ENCODE data around the gene KAT5. TPM values are rescaled to one million over a fixed set of nuclear protein-coding genes. Genes with fewer than 3 reads are reported as not detected.
"Not testable (repeated sequence)": the region's sequence is repeated elsewhere in the genome, so short reads cannot be mapped to it uniquely, and the experiment has no call there.

Gene KAT5
- total RNA-seq, 1 experiment from 2014 or later, result 17.8 TPM

DNA sequence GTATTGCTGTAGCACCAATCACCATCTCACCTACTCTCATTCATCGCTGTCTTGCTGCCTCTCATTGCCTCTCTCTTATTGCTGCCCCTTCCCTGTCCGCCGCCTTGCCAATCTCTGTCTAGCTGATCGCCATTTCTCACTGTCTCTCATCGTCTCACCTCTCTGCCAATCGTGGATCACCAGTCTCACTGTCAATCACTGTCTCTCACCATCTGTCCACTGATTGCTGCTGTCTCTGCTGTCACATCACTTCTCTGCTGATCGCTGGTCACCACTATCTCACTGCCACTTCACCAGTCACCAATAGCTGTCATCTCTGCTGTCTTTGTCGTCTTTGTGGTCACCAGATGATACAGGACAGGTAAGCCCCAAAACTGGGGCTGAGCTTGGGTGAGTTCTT, 29.1 kb downstream of the KAT5 start:
- Histone ChIP-seq H3K36me3 (ENCODE audit: insufficient read depth, low read length) (no peaks in the 10 kb centered on the region), H3K4me2 (ENCODE audit: low read depth, low read length, poor library complexity, severe bottlenecking) (no peak overlapping the region), H3K27ac (ENCODE audit: low read length) (no peak overlapping the region), H3K27me3 (ENCODE audit: low read length) (0 out of 2 replicates have a peak, but pooled peaks cover 4% of the 10 kb centered on the region), H3K9me2 (replicated peaks; ENCODE audit: insufficient read depth, low read length) (no peaks in the 10 kb centered on the region), H3K79me2 (ENCODE audit: low read length) (no peaks in the 10 kb centered on the region), H3K9ac (ENCODE audit: low read length) (no peak overlapping the region), H3K4me3 (ENCODE audit: low read length) (no peak overlapping the region), H2AFZ (ENCODE audit: low read length) (no peak overlapping the region), H3K4me1 (ENCODE audit: low read length) (peaks cover 8% of the 10 kb centered on the region), H3K9me3 (ENCODE audit: low read length) (peaks cover 6% of the 10 kb centered on the region), H4K20me1 (ENCODE audit: insufficient read depth, low read depth, low read length) (no peaks in the 10 kb centered on the region)
- no peak for DNase-seq

DNA sequence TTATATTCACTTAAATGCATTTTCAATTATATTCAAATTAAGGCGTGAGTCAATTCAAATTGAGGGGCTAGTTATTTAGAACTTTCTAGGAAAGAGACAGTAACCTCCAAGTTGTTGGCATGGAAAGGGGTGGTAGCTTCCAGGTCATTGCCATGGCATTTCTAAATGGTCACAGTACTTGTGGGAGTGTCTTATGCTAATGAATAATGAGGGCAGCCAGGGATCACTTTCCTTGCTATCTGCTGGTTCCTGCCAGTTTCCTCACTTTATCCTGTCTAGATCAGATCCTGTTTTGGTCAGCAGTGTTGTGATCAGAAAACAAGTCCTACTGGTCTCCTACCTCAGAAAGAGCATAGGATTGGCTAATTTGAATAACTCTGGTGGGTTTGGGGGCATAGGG, 30.3 kb downstream of the KAT5 start:
- no peaks in the 10 kb centered on the region for H4K20me1 ChIP-seq (ENCODE audit: insufficient read depth, low read depth, low read length)
- H3K36me3 ChIP-seq (ENCODE audit: insufficient read depth, low read length), result no peaks in the 10 kb centered on the region
- H3K27me3 ChIP-seq (ENCODE audit: low read length), result no peaks in the 10 kb centered on the region
- H3K4me1 ChIP-seq (ENCODE audit: low read length), result peaks cover 8% of the 10 kb centered on the region
- H3K9me2 ChIP-seq (replicated peaks; ENCODE audit: insufficient read depth, low read length), result no peaks in the 10 kb centered on the region
- H3K9me3 ChIP-seq (ENCODE audit: low read length), result no peaks in the 10 kb centered on the region
- H3K4me3 ChIP-seq (ENCODE audit: low read length), result no peak overlapping the region
- no peak overlapping the region for H3K4me2 ChIP-seq (ENCODE audit: low read depth, low read length, poor library complexity, severe bottlenecking)
- H3K9ac ChIP-seq (ENCODE audit: low read length), result no peak overlapping the region
- H3K27ac ChIP-seq (ENCODE audit: low read length), result no peak overlapping the region
- H2AFZ ChIP-seq (ENCODE audit: low read length), result no peak overlapping the region
- no peak for DNase-seq
- H3K79me2 ChIP-seq (ENCODE audit: low read length), result no peaks in the 10 kb centered on the region

DNA sequence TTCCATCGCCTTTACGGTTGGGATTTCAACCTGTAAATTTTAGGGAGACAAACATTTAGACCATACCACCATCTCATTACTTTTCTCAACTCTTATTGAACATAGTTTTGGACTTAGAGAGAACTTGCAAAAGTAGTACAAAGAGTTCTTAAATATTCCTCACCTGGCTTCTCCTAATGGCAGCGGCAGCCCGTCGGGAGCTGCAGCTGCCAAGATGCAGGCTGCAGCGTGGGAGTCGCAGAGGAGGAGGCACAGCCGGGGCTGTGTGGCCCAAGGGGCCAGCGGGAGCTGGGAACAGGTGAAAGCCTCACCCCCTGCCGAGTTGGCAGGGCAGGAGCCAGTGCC, 31.6 kb downstream of the KAT5 start:
- no peak overlapping the region for H3K4me2 ChIP-seq (ENCODE audit: low read depth, low read length, poor library complexity, severe bottlenecking)

DNA sequence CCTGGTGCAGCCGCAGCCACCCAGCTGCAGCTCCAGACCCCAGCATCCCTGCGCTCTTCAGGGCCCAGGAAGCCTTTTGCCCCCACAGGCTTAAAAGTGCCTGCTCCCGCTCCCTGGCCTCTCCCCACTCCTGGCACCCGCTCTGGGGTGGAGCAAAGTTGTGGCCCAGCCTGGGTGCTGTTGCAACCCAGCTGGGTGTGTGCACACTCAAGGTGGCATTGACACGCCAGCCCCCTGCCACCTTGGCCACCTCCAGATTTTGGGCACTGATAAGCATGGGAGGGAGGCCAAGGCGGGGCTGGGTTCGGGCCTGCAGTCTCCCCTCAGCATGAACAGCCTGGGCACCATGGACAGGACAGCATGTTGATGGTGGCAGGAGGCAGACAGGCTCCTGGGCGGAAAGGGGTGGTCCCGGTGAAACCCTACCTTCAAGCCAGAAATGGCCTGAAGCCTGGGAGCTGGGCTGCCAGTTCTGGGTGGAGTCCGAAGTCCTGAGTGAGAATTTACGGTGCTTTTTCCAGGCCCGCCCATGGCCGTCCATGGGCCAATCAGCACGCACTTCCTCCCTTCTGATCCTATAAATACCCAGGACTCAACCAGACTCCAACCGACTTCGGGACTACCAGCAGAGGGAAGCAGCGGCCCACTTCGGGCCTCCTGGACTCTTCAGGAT, 32.1 kb downstream of the KAT5 start:
- no peaks in the 10 kb centered on the region for H4K20me1 ChIP-seq (ENCODE audit: insufficient read depth, low read depth, low read length)
- no peak overlapping the region for H3K4me2 ChIP-seq (ENCODE audit: low read depth, low read length, poor library complexity, severe bottlenecking)
- H3K27ac ChIP-seq (ENCODE audit: low read length), result no peak overlapping the region
- H3K36me3 ChIP-seq (ENCODE audit: insufficient read depth, low read length), result no peaks in the 10 kb centered on the region
- no peak overlapping the region for H2AFZ ChIP-seq (ENCODE audit: low read length)
- no peaks in the 10 kb centered on the region for H3K9me2 ChIP-seq (replicated peaks; ENCODE audit: insufficient read depth, low read length)
- H3K27me3 ChIP-seq (ENCODE audit: low read length), result no peaks in the 10 kb centered on the region
- no peak overlapping the region for H3K4me3 ChIP-seq (ENCODE audit: low read length)
- no peaks in the 10 kb centered on the region for H3K79me2 ChIP-seq (ENCODE audit: low read length)
- H3K4me1 ChIP-seq (ENCODE audit: low read length), result peaks cover 8% of the 10 kb centered on the region
- DNase-seq, result peak; percentile 61
- H3K9me3 ChIP-seq (ENCODE audit: low read length), result no peaks in the 10 kb centered on the region
- H3K9ac ChIP-seq (ENCODE audit: low read length), result no peak overlapping the region

More for the DNA sequence above, 31.6 kb downstream of the KAT5 start:
- peaks cover 8% of the 10 kb centered on the region for H3K4me1 ChIP-seq (ENCODE audit: low read length)
- no peaks in the 10 kb centered on the region for H4K20me1 ChIP-seq (ENCODE audit: insufficient read depth, low read depth, low read length)
- no peak overlapping the region for H3K9ac ChIP-seq (ENCODE audit: low read length)
- no peaks in the 10 kb centered on the region for H3K27me3 ChIP-seq (ENCODE audit: low read length)
- no peaks in the 10 kb centered on the region for H3K36me3 ChIP-seq (ENCODE audit: insufficient read depth, low read length)
- H3K9me3 ChIP-seq (ENCODE audit: low read length), result no peaks in the 10 kb centered on the region
- no peaks in the 10 kb centered on the region for H3K79me2 ChIP-seq (ENCODE audit: low read length)
- DNase-seq, result no peak
- H3K9me2 ChIP-seq (replicated peaks; ENCODE audit: insufficient read depth, low read length), result no peaks in the 10 kb centered on the region
- H3K4me3 ChIP-seq (ENCODE audit: low read length), result no peak overlapping the region
- no peak overlapping the region for H2AFZ ChIP-seq (ENCODE audit: low read length)
- H3K27ac ChIP-seq (ENCODE audit: low read length), result no peak overlapping the region

DNA sequence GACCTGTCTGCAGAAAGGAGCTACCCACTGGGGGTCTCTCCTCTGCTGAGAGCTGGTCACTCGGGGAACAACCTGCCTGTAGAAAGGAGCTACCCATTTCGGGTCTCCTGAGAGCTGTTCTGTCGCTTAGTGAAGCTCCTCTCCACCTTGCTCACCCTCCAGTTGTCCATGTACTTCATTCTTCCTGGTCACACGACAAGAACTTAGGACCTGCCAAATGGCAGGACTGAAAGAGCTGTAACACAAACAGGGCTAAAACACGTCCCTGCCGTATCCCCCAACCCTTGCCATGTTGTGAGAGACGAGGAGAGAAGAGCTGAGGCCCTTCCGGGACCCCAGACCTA, 32.6 kb downstream of the KAT5 start:
- H3K36me3 ChIP-seq (ENCODE audit: insufficient read depth, low read length), result no peaks in the 10 kb centered on the region
- H3K9ac ChIP-seq (ENCODE audit: low read length), result no peak overlapping the region
- no peak overlapping the region for H3K4me3 ChIP-seq (ENCODE audit: low read length)
- H3K27me3 ChIP-seq (ENCODE audit: low read length), result no peaks in the 10 kb centered on the region
- peaks cover 8% of the 10 kb centered on the region for H3K4me1 ChIP-seq (ENCODE audit: low read length)
- H3K27ac ChIP-seq (ENCODE audit: low read length), result no peak overlapping the region
- H3K79me2 ChIP-seq (ENCODE audit: low read length), result no peaks in the 10 kb centered on the region
- no peak overlapping the region for H3K4me2 ChIP-seq (ENCODE audit: low read depth, low read length, poor library complexity, severe bottlenecking)
- no peaks in the 10 kb centered on the region for H4K20me1 ChIP-seq (ENCODE audit: insufficient read depth, low read depth, low read length)
- no peak for DNase-seq
- H2AFZ ChIP-seq (ENCODE audit: low read length), result no peak overlapping the region
- H3K9me2 ChIP-seq (replicated peaks; ENCODE audit: insufficient read depth, low read length), result no peaks in the 10 kb centered on the region
- no peaks in the 10 kb centered on the region for H3K9me3 ChIP-seq (ENCODE audit: low read length)

DNA sequence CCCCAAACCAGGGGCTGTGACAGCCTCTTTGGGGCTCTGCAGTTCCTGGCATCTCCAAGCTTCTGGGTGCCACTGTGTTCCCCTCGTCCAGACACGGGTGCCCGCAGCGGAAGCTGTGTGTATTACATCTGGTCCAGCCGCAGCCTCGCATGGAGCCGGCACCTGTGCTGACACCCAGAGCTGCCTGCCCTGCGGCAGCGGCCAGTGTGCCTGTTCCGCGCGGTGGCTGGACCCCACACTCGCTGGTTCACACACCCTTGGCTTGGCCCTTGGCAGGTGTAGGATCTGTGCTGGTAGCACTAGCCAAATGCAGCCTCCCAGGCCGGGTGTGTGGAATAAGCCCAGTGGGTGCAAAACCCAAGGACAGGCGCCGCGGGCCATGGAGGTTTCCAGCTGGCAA, 33.0 kb downstream of the KAT5 start:
- Histone ChIP-seq H4K20me1 (ENCODE audit: insufficient read depth, low read depth, low read length) (no peaks in the 10 kb centered on the region), H3K4me3 (ENCODE audit: low read length) (no peak overlapping the region), H3K79me2 (ENCODE audit: low read length) (no peaks in the 10 kb centered on the region), H3K9me3 (ENCODE audit: low read length) (no peaks in the 10 kb centered on the region), H3K27ac (ENCODE audit: low read length) (no peak overlapping the region), H3K9ac (ENCODE audit: low read length) (no peak overlapping the region), H3K36me3 (ENCODE audit: insufficient read depth, low read length) (no peaks in the 10 kb centered on the region), H3K9me2 (replicated peaks; ENCODE audit: insufficient read depth, low read length) (no peaks in the 10 kb centered on the region), H2AFZ (ENCODE audit: low read length) (no peak overlapping the region), H3K4me2 (ENCODE audit: low read depth, low read length, poor library complexity, severe bottlenecking) (no peak overlapping the region), H3K27me3 (ENCODE audit: low read length) (no peaks in the 10 kb centered on the region), H3K4me1 (ENCODE audit: low read length) (peaks cover 8% of the 10 kb centered on the region)
- no peak for DNase-seq

DNA sequence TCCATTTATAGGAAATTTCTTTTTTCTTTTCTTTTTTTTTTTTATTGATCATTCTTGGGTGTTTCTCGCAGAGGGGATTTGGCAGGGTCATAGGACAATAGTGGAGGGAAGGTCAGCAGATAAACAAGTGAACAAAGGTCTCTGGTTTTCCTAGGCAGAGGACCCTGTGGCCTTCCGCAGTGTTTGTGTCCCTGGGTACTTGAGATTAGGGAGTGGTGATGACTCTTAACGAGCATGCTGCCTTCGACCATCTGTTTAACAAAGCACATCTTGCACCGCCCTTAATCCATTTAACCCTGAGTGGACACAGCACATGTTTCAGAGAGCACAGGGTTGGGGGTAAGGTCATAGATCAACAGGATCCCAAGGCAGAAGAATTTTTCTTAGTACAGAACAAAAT, 50.1 kb downstream of the KAT5 start:
- not testable (repeated sequence) for H3K4me1 ChIP-seq (ENCODE audit: low read length); H4K20me1 ChIP-seq (ENCODE audit: insufficient read depth, low read depth, low read length); H3K9me2 ChIP-seq (replicated peaks; ENCODE audit: insufficient read depth, low read length); H3K79me2 ChIP-seq (ENCODE audit: low read length); H3K4me2 ChIP-seq (ENCODE audit: low read depth, low read length, poor library complexity, severe bottlenecking); H2AFZ ChIP-seq (ENCODE audit: low read length); DNase-seq; H3K27ac ChIP-seq (ENCODE audit: low read length); H3K9me3 ChIP-seq (ENCODE audit: low read length); H3K36me3 ChIP-seq (ENCODE audit: insufficient read depth, low read length); H3K4me3 ChIP-seq (ENCODE audit: low read length); H3K9ac ChIP-seq (ENCODE audit: low read length); H3K27me3 ChIP-seq (ENCODE audit: low read length)

DNA sequence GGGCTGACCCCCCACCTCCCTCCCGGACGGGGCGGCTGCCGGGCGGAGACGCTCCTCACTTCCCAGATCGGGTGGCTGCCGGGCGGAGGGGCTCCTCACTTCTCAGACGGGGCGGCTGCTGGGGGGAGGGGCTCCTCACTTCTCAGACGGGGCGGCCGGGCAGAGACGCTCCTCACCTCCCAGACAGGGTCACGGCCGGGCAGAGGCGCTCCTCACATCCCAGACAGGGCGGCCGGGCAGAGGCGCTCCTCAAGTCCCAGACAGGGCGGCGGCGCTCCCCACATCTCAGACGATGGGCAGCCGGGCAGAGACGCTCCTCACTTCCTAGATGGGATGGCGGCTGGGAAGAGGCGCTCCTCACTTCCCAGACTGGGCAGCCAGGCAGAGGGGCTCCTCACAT, 50.8 kb downstream of the KAT5 start:
- H4K20me1 ChIP-seq (ENCODE audit: insufficient read depth, low read depth, low read length); H3K27ac ChIP-seq (ENCODE audit: low read length); H3K9me3 ChIP-seq (ENCODE audit: low read length); H3K27me3 ChIP-seq (ENCODE audit: low read length); H3K79me2 ChIP-seq (ENCODE audit: low read length); H2AFZ ChIP-seq (ENCODE audit: low read length); H3K4me3 ChIP-seq (ENCODE audit: low read length); H3K4me2 ChIP-seq (ENCODE audit: low read depth, low read length, poor library complexity, severe bottlenecking); H3K9me2 ChIP-seq (replicated peaks; ENCODE audit: insufficient read depth, low read length); H3K9ac ChIP-seq (ENCODE audit: low read length); H3K36me3 ChIP-seq (ENCODE audit: insufficient read depth, low read length); DNase-seq; H3K4me1 ChIP-seq (ENCODE audit: low read length): not testable (repeated sequence)

DNA sequence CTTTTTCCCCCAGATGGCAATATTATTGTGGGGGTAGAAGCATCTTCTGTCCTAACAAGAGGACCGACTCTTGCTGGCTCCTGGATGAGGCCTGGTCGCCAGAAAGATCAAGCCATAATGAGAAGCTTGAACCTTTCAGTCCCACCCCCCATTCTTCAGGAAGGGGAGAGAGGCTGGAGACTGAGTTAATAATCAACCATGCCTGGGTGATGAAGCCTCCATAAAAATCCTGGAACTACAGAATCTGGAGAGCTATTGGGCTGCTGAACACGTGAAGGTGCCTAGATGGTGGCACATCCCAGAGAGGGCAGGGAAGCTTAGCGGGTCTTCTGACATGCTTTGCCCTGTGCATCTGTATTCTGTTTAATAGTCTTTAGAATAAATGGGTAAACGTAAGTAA, 52.4 kb downstream of the KAT5 start:
- no peak overlapping the region for H3K4me3 ChIP-seq (ENCODE audit: low read length)
- no peaks in the 10 kb centered on the region for H3K9me3 ChIP-seq (ENCODE audit: low read length)
- H3K79me2 ChIP-seq (ENCODE audit: low read length), result no peaks in the 10 kb centered on the region
- no peak overlapping the region for H3K4me2 ChIP-seq (ENCODE audit: low read depth, low read length, poor library complexity, severe bottlenecking)
- no peak for DNase-seq
- no peak overlapping the region for H3K27ac ChIP-seq (ENCODE audit: low read length)
- no peaks in the 10 kb centered on the region for H3K27me3 ChIP-seq (ENCODE audit: low read length)
- H2AFZ ChIP-seq (ENCODE audit: low read length), result no peak overlapping the region
- H3K4me1 ChIP-seq (ENCODE audit: low read length), result no peaks in the 10 kb centered on the region
- H3K9ac ChIP-seq (ENCODE audit: low read length), result no peak overlapping the region
- no peaks in the 10 kb centered on the region for H3K36me3 ChIP-seq (ENCODE audit: insufficient read depth, low read length)
- no peaks in the 10 kb centered on the region for H3K9me2 ChIP-seq (replicated peaks; ENCODE audit: insufficient read depth, low read length)
- H4K20me1 ChIP-seq (ENCODE audit: insufficient read depth, low read depth, low read length), result no peaks in the 10 kb centered on the region

All from Karpas-422 (cell line).